Stimulated activated CD8-positive, alpha-beta memory T cell treated with anti-CD3 and anti-CD28 coated beads, Interleukin-15, amount 100 ng/mL, for 1 hour (primary cell): ENCODE measurements around the gene DCAF6.
"Not testable (repeated sequence)": the region's sequence is repeated elsewhere in the genome, so short reads cannot be mapped to it uniquely, and the experiment has no call there.

ENCODE experiments used
- DNase-seq: peaks from one replicate; pipeline ENCODE4 v3.0.0-alpha.2; 2020; ENCODE audit warnings: low read depth

Gene DCAF6

GRCh38 chr1:167923324-167924056 is 13.0 kb upstream of the DCAF6 start:
- no peak for DNase-seq

- DNase-seq, result no peak
Measured at GRCh38 chr1:167924102-167924501, 12.4 kb upstream of the DCAF6 start.

GRCh38 chr1:167924543-167925231 is 11.8 kb upstream of the DCAF6 start:
- no peak for DNase-seq

- DNase-seq, result no peak
Measured at GRCh38 chr1:167926486-167926997, 9.9 kb upstream of the DCAF6 start.

GRCh38 chr1:167927046-167927754 is 9.3 kb upstream of the DCAF6 start:
- DNase-seq, result no peak

GRCh38 chr1:167928457-167928852 is 8.0 kb upstream of the DCAF6 start:
- DNase-seq, result no peak

GRCh38 chr1:167928919-167929318 is 7.6 kb upstream of the DCAF6 start:
- not testable (repeated sequence) for DNase-seq

- no peak for DNase-seq
Measured at GRCh38 chr1:167929725-167930124, 6.8 kb upstream of the DCAF6 start.

GRCh38 chr1:167933788-167934187 is 2.7 kb upstream of the DCAF6 start:
- DNase-seq, result no peak

GRCh38 chr1:167934426-167935215 is 1.9 kb upstream of the DCAF6 start:
- no peak for DNase-seq

GRCh38 chr1:167935216-167936067 is 1.0 kb upstream of the DCAF6 start:
- DNase-seq, result no peak

- peak; percentile 39 for DNase-seq
Measured at GRCh38 chr1:167936930-167937708, 636 bp downstream of the DCAF6 start, which contains the start of gene MPC2. Gene MPC2 (minus strand): TSS chr1:167937072. CDS start chr1:167935841, 1,231 bp downstream.

- DNase-seq, result no peak
Measured at GRCh38 chr1:167937709-167938010, 1.2 kb downstream of the DCAF6 start.

GRCh38 chr1:167938080-167938636 is 1.7 kb downstream of the DCAF6 start:
- DNase-seq, result no peak

GRCh38 chr1:167940264-167940663 is 3.8 kb downstream of the DCAF6 start:
- DNase-seq, result no peak

- DNase-seq, result no peak
Measured at GRCh38 chr1:167943541-167943940, 7.1 kb downstream of the DCAF6 start.

- no peak for DNase-seq
Measured at GRCh38 chr1:167947733-167948132, 11.2 kb downstream of the DCAF6 start.

GRCh38 chr1:167949785-167950184 is 13.3 kb downstream of the DCAF6 start:
- DNase-seq, result no peak

GRCh38 chr1:167950569-167950968 is 14.1 kb downstream of the DCAF6 start:
- no peak for DNase-seq

GRCh38 chr1:167955915-167956314 is 19.4 kb downstream of the DCAF6 start:
- no peak for DNase-seq
